Measurements from ENCODE around the gene YTHDC1. TPM values are rescaled to one million over a fixed set of nuclear protein-coding genes. Genes with fewer than 3 reads are reported as not detected.

YTHDC1 gene
- total and polyA plus RNA-seq, 2 of the 13 experiments (the other 11 are each of a cell fraction or from before 2014, with no cell fraction given): 37.3 to 56.8 TPM

DNA sequence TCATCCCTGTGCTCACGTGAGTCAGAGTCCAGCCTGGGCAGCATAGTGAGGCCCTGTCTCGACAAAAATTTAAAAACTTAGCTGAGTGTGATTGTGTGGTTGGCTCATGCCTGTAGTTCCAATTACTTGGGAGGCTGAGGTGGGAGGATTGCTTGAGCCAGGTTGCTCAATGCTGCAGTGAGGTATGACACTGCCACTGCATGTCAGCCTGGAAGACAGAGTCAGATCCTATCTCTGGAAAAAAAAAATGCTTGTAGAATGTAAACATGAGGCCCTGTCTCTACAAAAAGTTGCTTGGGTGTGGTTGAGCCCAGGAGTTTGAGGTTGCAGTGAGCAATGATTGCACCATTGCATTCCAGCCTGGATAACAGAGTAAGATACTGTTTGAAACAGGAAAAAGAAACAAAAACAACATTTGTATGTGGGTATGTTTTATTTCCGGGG, 11.3 kb upstream of the YTHDC1 start (continued):
- TF ChIP-seq, protein P1, sequence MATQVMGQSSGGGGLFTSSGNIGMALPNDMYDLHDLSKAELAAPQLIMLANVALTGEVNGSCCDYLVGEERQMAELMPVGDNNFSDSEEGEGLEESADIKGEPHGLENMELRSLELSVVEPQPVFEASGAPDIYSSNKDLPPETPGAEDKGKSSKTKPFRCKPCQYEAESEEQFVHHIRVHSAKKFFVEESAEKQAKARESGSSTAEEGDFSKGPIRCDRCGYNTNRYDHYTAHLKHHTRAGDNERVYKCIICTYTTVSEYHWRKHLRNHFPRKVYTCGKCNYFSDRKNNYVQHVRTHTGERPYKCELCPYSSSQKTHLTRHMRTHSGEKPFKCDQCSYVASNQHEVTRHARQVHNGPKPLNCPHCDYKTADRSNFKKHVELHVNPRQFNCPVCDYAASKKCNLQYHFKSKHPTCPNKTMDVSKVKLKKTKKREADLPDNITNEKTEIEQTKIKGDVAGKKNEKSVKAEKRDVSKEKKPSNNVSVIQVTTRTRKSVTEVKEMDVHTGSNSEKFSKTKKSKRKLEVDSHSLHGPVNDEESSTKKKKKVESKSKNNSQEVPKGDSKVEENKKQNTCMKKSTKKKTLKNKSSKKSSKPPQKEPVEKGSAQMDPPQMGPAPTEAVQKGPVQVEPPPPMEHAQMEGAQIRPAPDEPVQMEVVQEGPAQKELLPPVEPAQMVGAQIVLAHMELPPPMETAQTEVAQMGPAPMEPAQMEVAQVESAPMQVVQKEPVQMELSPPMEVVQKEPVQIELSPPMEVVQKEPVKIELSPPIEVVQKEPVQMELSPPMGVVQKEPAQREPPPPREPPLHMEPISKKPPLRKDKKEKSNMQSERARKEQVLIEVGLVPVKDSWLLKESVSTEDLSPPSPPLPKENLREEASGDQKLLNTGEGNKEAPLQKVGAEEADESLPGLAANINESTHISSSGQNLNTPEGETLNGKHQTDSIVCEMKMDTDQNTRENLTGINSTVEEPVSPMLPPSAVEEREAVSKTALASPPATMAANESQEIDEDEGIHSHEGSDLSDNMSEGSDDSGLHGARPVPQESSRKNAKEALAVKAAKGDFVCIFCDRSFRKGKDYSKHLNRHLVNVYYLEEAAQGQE (IDR thresholded peaks at IDR 0.05; ENCODE audit: borderline replicate concordance in 1 of 2, low read depth in 1 of 2, low read length in 2 of 2): no peak
- no peak for TF ChIP-seq HHEX (CRISPR knock-in tag; IDR thresholded peaks at IDR 0.05)
- no peak for TF ChIP-seq ETV6 (CRISPR knock-in tag; conservative IDR thresholded peaks at IDR 0.05)
- no peak for TF ChIP-seq XRCC5 (optimal IDR thresholded peaks at IDR 0.05; ENCODE audit: low read length)
- 0 out of 2 replicates have a peak, but pooled peaks have one; percentile 30 for TF ChIP-seq NAIF1 (CRISPR knock-in tag; IDR thresholded peaks at IDR 0.05; ENCODE audit: borderline replicate concordance)
- TF ChIP-seq, protein P2, sequence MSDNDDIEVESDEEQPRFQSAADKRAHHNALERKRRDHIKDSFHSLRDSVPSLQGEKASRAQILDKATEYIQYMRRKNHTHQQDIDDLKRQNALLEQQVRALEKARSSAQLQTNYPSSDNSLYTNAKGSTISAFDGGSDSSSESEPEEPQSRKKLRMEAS (IDR thresholded peaks at IDR 0.05): 0 out of 2 replicates have a peak, but pooled peaks have one; percentile 13
- no peak for TF ChIP-seq ZNF460 (CRISPR knock-in tag; IDR thresholded peaks at IDR 0.05; ENCODE audit: borderline replicate concordance)
- peak; percentile 78; the same call in 1 of the 2 replicates for TF ChIP-seq ZNF121 (CRISPR knock-in tag; IDR thresholded peaks at IDR 0.05)
- peak; percentile 56; the same call in 1 of the 2 replicates for TF ChIP-seq CBX5 (CRISPR knock-in tag; IDR thresholded peaks at IDR 0.05; ENCODE audit: borderline replicate concordance)
- TF ChIP-seq, protein P3, sequence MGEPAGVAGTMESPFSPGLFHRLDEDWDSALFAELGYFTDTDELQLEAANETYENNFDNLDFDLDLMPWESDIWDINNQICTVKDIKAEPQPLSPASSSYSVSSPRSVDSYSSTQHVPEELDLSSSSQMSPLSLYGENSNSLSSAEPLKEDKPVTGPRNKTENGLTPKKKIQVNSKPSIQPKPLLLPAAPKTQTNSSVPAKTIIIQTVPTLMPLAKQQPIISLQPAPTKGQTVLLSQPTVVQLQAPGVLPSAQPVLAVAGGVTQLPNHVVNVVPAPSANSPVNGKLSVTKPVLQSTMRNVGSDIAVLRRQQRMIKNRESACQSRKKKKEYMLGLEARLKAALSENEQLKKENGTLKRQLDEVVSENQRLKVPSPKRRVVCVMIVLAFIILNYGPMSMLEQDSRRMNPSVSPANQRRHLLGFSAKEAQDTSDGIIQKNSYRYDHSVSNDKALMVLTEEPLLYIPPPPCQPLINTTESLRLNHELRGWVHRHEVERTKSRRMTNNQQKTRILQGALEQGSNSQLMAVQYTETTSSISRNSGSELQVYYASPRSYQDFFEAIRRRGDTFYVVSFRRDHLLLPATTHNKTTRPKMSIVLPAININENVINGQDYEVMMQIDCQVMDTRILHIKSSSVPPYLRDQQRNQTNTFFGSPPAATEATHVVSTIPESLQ (CRISPR knock-in tag; conservative IDR thresholded peaks at IDR 0.05): no peak
- no peak for TF ChIP-seq MIER3 (CRISPR knock-in tag; IDR thresholded peaks at IDR 0.05; ENCODE audit: borderline replicate concordance)
- TF ChIP-seq POGZ (CRISPR knock-in tag; IDR thresholded peaks at IDR 0.05): peak; percentile 31; the same call in 1 of the 2 replicates
- peak; percentile 77 for TF ChIP-seq CEBPG (CRISPR knock-in tag; IDR thresholded peaks at IDR 0.05)
